Loucy (cell line): ENCODE results near the gene ARMC6.

Experiments used
- CTCF ChIP-seq: fragments of 200-600 bp; sonication (generic); conservative IDR thresholded peaks from 2 replicates; pipeline ENCODE4 v1.5.1; 2014; ENCODE audit warnings: mild to moderate bottlenecking, antibody characterized with exemption, low read length
- EZH2phosphoT487 ChIP-seq: fragments of 200-600 bp; IDR thresholded peaks from 2 replicates; pipeline ENCODE4 v1.6.1; 2018; ENCODE audit warnings: antibody characterized with exemption, mild to moderate bottlenecking, moderate library complexity, borderline replicate concordance

GRCh38 chr19:18999896-19000620 lies 33.3 kb upstream of the ARMC6 start:
- TF ChIP-seq CTCF = peak; percentile 45
- TF ChIP-seq EZH2phosphoT487 = no peak
